HepG2 (cell line): ENCODE measurements around the gene PCGF2. TPM values are rescaled to one million over a fixed set of nuclear protein-coding genes. Genes with fewer than 3 reads are reported as not detected.
A peak's percentile ranks its signal among the peaks of the same experiment; 100 is the strongest.

Experiments
- ATAC-seq: fragments of 200-7000 bp; cut with Tn5 transposase; 3 replicates; pipeline ENCODE4 v1.9.1; 2020; ENCODE audit warnings: mild to moderate bottlenecking, moderate library complexity
- BruUV-seq: library from RNA; stranded (reverse); fragments of 400-500 nt; replicated peaks from 2 replicates; lab custom pipeline; 2021; lab: Mats Ljungman, UMichigan
- CTCF ChIA-PET: fragments of 300-600 bp; formaldehyde crosslinking; extraction: SDS; loops from one replicate; lab custom pipeline; 2021; ENCODE audit warnings: low total read pairs, inconsistent platforms, low intra/inter-chr PET ratio; lab: Yijun Ruan, JAX
- POLR2A ChIA-PET: fragments of 350-600 bp; sonication (Branson Sonifier 250); formaldehyde crosslinking; loops from one replicate; lab custom pipeline; 2020; ENCODE audit warnings: antibody characterized with exemption, inconsistent platforms; lab: Yijun Ruan, JAX
- DNase-seq: peaks from one replicate; pipeline ENCODE4 v3.0.0-alpha.2; 2015; ENCODE audit warnings: low spot score
- FAIRE-seq: peaks from 3 replicates; lab custom pipeline; 2011; peaks lifted over from hg19 to GRCh38; lab: Jason Lieb, UNC
- H2AFZ ChIP-seq: one replicate; pipeline ENCODE4 v1.6.1; 2011; ENCODE audit warnings: low read length, inconsistent platforms
- H3K27ac ChIP-seq: fragments of 300-600 bp; 3 replicates; pipeline ENCODE4 v1.8.0; 2011; ENCODE audit warnings: mixed run types, mild to moderate bottlenecking, mixed read lengths, low read length, inconsistent platforms; ENCODE audit not compliant: insufficient read depth; ENCODE audit errors: extremely low read length
- H3K27me3 ChIP-seq, 2 experiments: fragments of 200-600 bp in 1 of 2; 2 replicates in 1 of 2; 3 replicates in 1 of 2; pipeline versions ENCODE4 v1.6.0 to v1.8.0; 2011; ENCODE audit warnings: low read length in 2 of 2, mild to moderate bottlenecking in 2 of 2, moderate library complexity in 2 of 2, inconsistent platforms in 1 of 2; ENCODE audit not compliant: insufficient read depth in 2 of 2, control insufficient read depth in 1 of 2
- H3K36me3 ChIP-seq, 2 experiments: fragments of 200-600 bp in 1 of 2; replicated peaks in 1 of 2; 2 replicates in 1 of 2; 3 replicates in 1 of 2; pipeline versions ENCODE4 v1.5.1 to v1.8.0; 2011; ENCODE audit warnings: low read length in 2 of 2, inconsistent platforms in 1 of 2; ENCODE audit not compliant: insufficient read depth in 2 of 2, control insufficient read depth in 1 of 2
- H3K4me1 ChIP-seq: 2 replicates; pipeline ENCODE4 v1.5.1; 2012; ENCODE audit warnings: low read length, inconsistent platforms; ENCODE audit not compliant: insufficient read depth
- H3K4me2 ChIP-seq: 2 replicates; pipeline ENCODE4 v1.6.0; 2011; ENCODE audit warnings: low read depth, low read length, inconsistent platforms
- H3K4me3 ChIP-seq, 3 experiments: fragments of 200-600 bp in 1 of 3; sonication (generic), shearing (Covaris generic) in 1 of 3; replicated peaks in 1 of 3; 2 replicates each; pipeline ENCODE4 v1.5.1; 2011 to 2016; ENCODE audit warnings: low read length in 3 of 3, inconsistent platforms in 2 of 3, low read depth in 2 of 3, mild to moderate bottlenecking in 2 of 3, control low read depth in 1 of 3, mixed read lengths in 1 of 3; ENCODE audit not compliant: insufficient read depth in 1 of 3
- H3K79me2 ChIP-seq: one replicate; pipeline ENCODE4 v1.6.1; 2011; ENCODE audit warnings: low read length, inconsistent platforms; ENCODE audit not compliant: insufficient read depth
- H3K9ac ChIP-seq: 2 replicates; pipeline ENCODE4 v1.6.0; 2011; ENCODE audit warnings: mild to moderate bottlenecking, low read depth, low read length, inconsistent platforms; ENCODE audit not compliant: insufficient read depth
- H3K9me3 ChIP-seq: 2 replicates; pipeline ENCODE4 v1.5.1; 2012; ENCODE audit warnings: mild to moderate bottlenecking, low read length
- H4K20me1 ChIP-seq: 2 replicates; pipeline ENCODE4 v1.6.0; 2011; ENCODE audit warnings: inconsistent platforms, mild to moderate bottlenecking, low read length, moderate library complexity; ENCODE audit not compliant: insufficient read depth
- CERS6 ChIP-seq: sonication (generic); formaldehyde crosslinking; IDR thresholded peaks from 2 replicates; pipeline ENCODE4 v1.5.0; 2020; ENCODE audit warnings: missing genetic modification reagents
- CSRNP2 ChIP-seq: sonication (generic); formaldehyde crosslinking; conservative IDR thresholded peaks from 2 replicates; pipeline ENCODE4 v1.8.0; 2022; ENCODE audit warnings: low read depth, missing genetic modification reagents
- DMAP1 ChIP-seq: IDR thresholded peaks from 2 replicates; pipeline ENCODE4 v1.6.1; 2016
- MXD3 ChIP-seq: IDR thresholded peaks from 2 replicates; pipeline ENCODE4 v1.6.1; 2016; ENCODE audit warnings: mild to moderate bottlenecking, missing biosample characterization, missing genetic modification reagents
- NPAS2 ChIP-seq: sonication (generic); formaldehyde crosslinking; IDR thresholded peaks from 2 replicates; pipeline ENCODE4 v1.8.0; 2022; ENCODE audit warnings: mild to moderate bottlenecking, missing genetic modification reagents, borderline replicate concordance
- PLRG1 ChIP-seq: fragments of 450-650 bp; conservative IDR thresholded peaks from 2 replicates; pipeline ENCODE4 v1.6.1; 2016
- RCOR2 ChIP-seq: IDR thresholded peaks from 2 replicates; pipeline ENCODE4 v1.6.1; 2016; ENCODE audit warnings: missing biosample characterization, missing genetic modification reagents
- SOX13 ChIP-seq, 3 experiments: fragments of 450-650 bp in 1 of 3; sonication (generic) in 1 of 3; formaldehyde crosslinking in 1 of 3; IDR thresholded peaks in 2 of 3; conservative IDR thresholded peaks in 1 of 3; 2 replicates each; pipeline versions ENCODE4 v1.5.0 to v1.6.1; 2016 to 2020; ENCODE audit warnings: antibody characterized with exemption in 1 of 3, mild to moderate bottlenecking in 1 of 3, missing compliant biosample characterization in 1 of 3, missing genetic modification reagents in 1 of 3, moderate library complexity in 1 of 3
- SP5 ChIP-seq: IDR thresholded peaks from 2 replicates; pipeline ENCODE4 v1.6.1; 2016; ENCODE audit warnings: low read depth, borderline replicate concordance
- TCF12 ChIP-seq, 2 experiments: fragments of 450-650 bp in 1 of 2; sonication (generic) in 1 of 2; formaldehyde crosslinking in 1 of 2; IDR thresholded peaks; 2 replicates each; pipeline versions ENCODE4 v1.6.1 to v1.8.0; 2017 to 2022; ENCODE audit warnings: antibody characterized with exemption in 1 of 2, mild to moderate bottlenecking in 1 of 2, missing genetic modification reagents in 1 of 2, moderate library complexity in 1 of 2
- ZEB1 ChIP-seq: IDR thresholded peaks from 2 replicates; pipeline ENCODE4 v1.6.1; 2012; ENCODE audit warnings: mild to moderate bottlenecking, low read depth, inconsistent platforms; ENCODE audit not compliant: insufficient replicate concordance
- ZFP37 ChIP-seq: sonication (generic); formaldehyde crosslinking; IDR thresholded peaks from 2 replicates; pipeline ENCODE4 v1.4.0; 2020; ENCODE audit warnings: missing genetic modification reagents, borderline replicate concordance
- ZNF224 ChIP-seq: sonication (generic); formaldehyde crosslinking; IDR thresholded peaks from 2 replicates; pipeline ENCODE4 v1.5.0; 2020; ENCODE audit warnings: mild to moderate bottlenecking, missing genetic modification reagents
- ZNF264 ChIP-seq: sonication (generic); formaldehyde crosslinking; IDR thresholded peaks from 2 replicates; pipeline ENCODE4 v1.4.0; 2020; ENCODE audit warnings: missing genetic modification reagents
- ZNF34 ChIP-seq: sonication (generic); formaldehyde crosslinking; IDR thresholded peaks from 2 replicates; pipeline ENCODE4 v1.4.0; 2020; ENCODE audit warnings: mild to moderate bottlenecking, missing genetic modification reagents, borderline replicate concordance
- ZNF558 ChIP-seq: sonication (generic); formaldehyde crosslinking; IDR thresholded peaks from 2 replicates; pipeline ENCODE4 v1.9.0; 2022; ENCODE audit warnings: mild to moderate bottlenecking, missing genetic modification reagents, borderline replicate concordance
- ZNF737 ChIP-seq: sonication (generic); formaldehyde crosslinking; IDR thresholded peaks from 2 replicates; pipeline ENCODE4 v1.5.0; 2020; ENCODE audit warnings: missing genetic modification reagents, mild to moderate bottlenecking, borderline replicate concordance
- WGBS: methylation state at CpG from one replicate; pipeline ENCODE4 v1.1.6; 2017; ENCODE audit warnings: low lambda C conversion rate; 5-methylcytosine and 5-hydroxymethylcytosine counted together
- in situ Hi-C: cut with HindIII; loops from 2 replicates; pipeline ENCODE4 v1.10.0; 2017; ENCODE audit warnings: low pct_unique_long_range_greater_than_20kb; ENCODE audit not compliant: extremely low pct_ligation_motif_present
- intact Hi-C: fragments of 100-400 bp; cut with micrococcal nuclease; formaldehyde crosslinking; loops from one replicate; pipeline ENCODE4 v1.10.0; 2022; ENCODE audit not compliant: unreplicated experiment
- polyA plus RNA-seq, 8 experiments: library from polyadenylated mRNA; depleted of rRNA in 3 of 8; stranded (reverse) in 7 of 8; unstranded in 1 of 8; fragments of >200 nt; fragmentation: Illumina TruSeq in 4 of 8; extraction: Trizol in 4 of 8; gene quantifications; 2 replicates each; pipeline versions ENCODE4 v1.2.1 to v1.2.3, GENCODE V29; 2011 to 2016; ENCODE audit warnings: low read depth in 4 of 8, missing spikeins in 1 of 8, mixed read lengths in 1 of 8; ENCODE audit not compliant: insufficient read depth in 1 of 8
- total RNA-seq, 5 experiments: library from RNA; depleted of rRNA; stranded (reverse); fragments of >200 nt; fragmentation: Illumina TruSeq; extraction: Trizol; gene quantifications; 2 replicates each; pipeline ENCODE4 v1.2.3, GENCODE V29; 2016; ENCODE audit warnings: low read depth in 1 of 5

PCGF2 gene
- total and polyA plus RNA-seq, 2 of the 13 experiments (the other 11 are each of a cell fraction or from before 2014, with no cell fraction given): 11.6 to 29.4 TPM

GRCh38 chr17:38703742-38704605 lies 44.2 kb downstream of the PCGF2 start:
- Histone ChIP-seq H3K27me3 (no peaks in the 10 kb centered on the region; a peak in 1 of 5 replicates), H4K20me1 (peaks cover 12% of the 10 kb centered on the region), H3K4me1 (peaks cover 64% of the 10 kb centered on the region), H3K27ac (peak overlapping the region; percentile 99), H3K79me2 (peaks cover 48% of the 10 kb centered on the region), H3K9me3 (no peaks in the 10 kb centered on the region), H3K9ac (peak overlapping the region; percentile 100), H3K36me3 (peaks cover 4 to 17% of the 10 kb centered on the region in 2 experiments), H3K4me3 (peak overlapping the region; percentile 71 to 99 (median 95)), H2AFZ (no peak overlapping the region), H3K4me2 (peak overlapping the region; percentile 99)
- DNase-seq (peak; percentile 100), ATAC-seq (peak; percentile 63), FAIRE-seq (no peak)
- BruUV-seq: TSS peak; percentile 41
- CTCF ChIA-PET: interaction anchor here (0.7 to 1.8 kb wide), 2 partner anchors 26 to 27 kb away, joined by 3 to 4 read pairs; partner anchors contain the start of gene CISD3
- POLR2A ChIA-PET: interaction anchor here (0.7 to 8.9 kb wide), 23 partner anchors 12 to 166 kb away, joined by 3 to 106 read pairs (median 6); partner anchors contain the start of genes CISD3, EPOP, LASP1 and PSMB3
- under 1% methylated on average over 47 of the region's 50 CpGs for WGBS
- in situ Hi-C loops: no loop called here
- intact Hi-C loops: loop anchor here (1.0 kb wide), 1 partner anchor 47 kb away; no protein-coding TSS in a partner anchor
- TF ChIP-seq SOX13 (IDR thresholded peaks at IDR 0.05) (peak; percentile 83), SOX13 (CRISPR knock-in tag; conservative IDR thresholded peaks at IDR 0.05 in 1 of 2, IDR thresholded peaks at IDR 0.05 in 1 of 2) (peak; percentile 78 to 97), ZEB1 (peak; percentile 89), ZNF224 (peak; percentile 89; the same call in 1 of the 2 replicates), ZNF737 (CRISPR knock-in tag) (0 out of 2 replicates have a peak, but pooled peaks have one; percentile 50), TCF12 (IDR thresholded peaks at IDR 0.05) (no peak), TCF12 (CRISPR knock-in tag; IDR thresholded peaks at IDR 0.05) (peak; percentile 99), SP5 (peak; percentile 100), CERS6 (CRISPR knock-in tag) (no peak), ZNF34 (CRISPR knock-in tag) (peak; percentile 91; the same call in 1 of the 2 replicates), CSRNP2 (CRISPR knock-in tag) (no peak), MXD3 (CRISPR knock-in tag) (peak; percentile 77), ZFP37 (CRISPR knock-in tag) (peak; percentile 80), NPAS2 (CRISPR knock-in tag) (no peak), RCOR2 (CRISPR knock-in tag) (peak; percentile 98), ZNF264 (CRISPR knock-in tag) (peak; percentile 85), ZNF558 (CRISPR knock-in tag) (peak; percentile 57), DMAP1 (CRISPR knock-in tag) (peak; percentile 81), PLRG1 (no peak)
